Limb (tissue), 2 donors: ENCODE data around the gene TRAPPC3L.
A peak's percentile ranks its signal among the peaks of the same experiment; 100 is the strongest.

ENCODE experiments used
- DNase-seq, 2 donors: peaks; one replicate each; pipeline ENCODE4 v3.0.0-alpha.2; 2016; ENCODE audit errors: extremely low spot score in 2 of 2

The TRAPPC3L gene

GRCh38 chr6:116545651-116546050 is at the start of gene TRAPPC3L:
TSS of gene TRAPPC3L (minus strand) at chr6:116545684. CDS start at chr6:116545514, 170 bp downstream.
- DNase-seq = no peak

GRCh38 chr6:116595247-116595646 is 49.8 kb upstream of the TRAPPC3L start:
- no peak for DNase-seq

GRCh38 chr6:116586738-116587137 is 41.3 kb upstream of the TRAPPC3L start:
- no peak for DNase-seq

- DNase-seq = no peak
These were observed 40.8 kb upstream of the TRAPPC3L start for GRCh38 chr6:116586276-116586675.

GRCh38 chr6:116580198-116580597 is 34.7 kb upstream of the TRAPPC3L start:
- no peak for DNase-seq

- DNase-seq = no peak
These were observed 33.7 kb upstream of the TRAPPC3L start for GRCh38 chr6:116579143-116579542.

GRCh38 chr6:116578335-116578734 is 32.9 kb upstream of the TRAPPC3L start:
- no peak for DNase-seq

- DNase-seq = no peak
These were observed 32.0 kb upstream of the TRAPPC3L start for GRCh38 chr6:116577486-116577885.

GRCh38 chr6:116575227-116575626 is 29.7 kb upstream of the TRAPPC3L start:
- no peak for DNase-seq

- DNase-seq = peak; percentile 20 to 35
These were observed 26.7 kb upstream of the TRAPPC3L start for GRCh38 chr6:116572162-116572561.

- DNase-seq = no peak
These were observed 26.2 kb upstream of the TRAPPC3L start for GRCh38 chr6:116571683-116572000.

- peak; percentile 99 for DNase-seq
These were observed 25.6 kb upstream of the TRAPPC3L start, which contains the start of gene RWDD1 for GRCh38 chr6:116570856-116571682. TSS of gene RWDD1 (plus strand) at chr6:116571504. CDS start at chr6:116571583, 79 bp downstream.

GRCh38 chr6:116568821-116569755 is 23.6 kb upstream of the TRAPPC3L start:
- no peak for DNase-seq

GRCh38 chr6:116568111-116568510 is 22.6 kb upstream of the TRAPPC3L start:
- DNase-seq = no peak

GRCh38 chr6:116564921-116565872 is 19.7 kb upstream of the TRAPPC3L start:
- DNase-seq = peak; percentile 8 to 58

- DNase-seq = no peak
These were observed 18.8 kb upstream of the TRAPPC3L start for GRCh38 chr6:116564311-116564710.

GRCh38 chr6:116563830-116564229 is 18.3 kb upstream of the TRAPPC3L start:
- no peak for DNase-seq

- no peak for DNase-seq
These were observed 17.1 kb upstream of the TRAPPC3L start for GRCh38 chr6:116562614-116563013.

- no peak for DNase-seq
These were observed 16.5 kb upstream of the TRAPPC3L start for GRCh38 chr6:116562019-116562403.

- peak; percentile 84 to 86 for DNase-seq
These were observed 16.0 kb upstream of the TRAPPC3L start for GRCh38 chr6:116561377-116562018.

GRCh38 chr6:116560130-116560529 is 14.6 kb upstream of the TRAPPC3L start:
- no peak for DNase-seq
